Measurements from ENCODE around the gene ASTN1. TPM values are rescaled to one million over a fixed set of nuclear protein-coding genes. Genes with fewer than 3 reads are reported as not detected.

Gene ASTN1
- total RNA-seq, 4 donors from 2014 or later, result 0.18 TPM; not detected in 3

- no peaks in the 10 kb centered on the region for H3K4me1 ChIP-seq
- H3K4me3 ChIP-seq, result no peak overlapping the region
- DNase-seq (ENCODE audit: low spot score in 2 of 2), result no peak
- no peaks in the 10 kb centered on the region for H3K36me3 ChIP-seq
- no peaks in the 10 kb centered on the region for H3K27me3 ChIP-seq
- no peaks in the 10 kb centered on the region for H3K9me3 ChIP-seq
- H3K27ac ChIP-seq, result no peak overlapping the region
- WGBS, result 97% methylated on average over 3 of the region's 3 CpGs
- TF ChIP-seq POLR2AphosphoS5 (IDR thresholded peaks at IDR 0.05), result no peak
These were observed 312.4 kb downstream of the ASTN1 start for GRCh38 chr1:176852124-176852523.

GRCh38 chr1:176850871-176851270 is 313.6 kb downstream of the ASTN1 start:
- 72% methylated on average over 4 of the region's 4 CpGs for WGBS
- TF ChIP-seq EP300 (IDR thresholded peaks at IDR 0.05) (no peak), POLR2A (IDR thresholded peaks at IDR 0.05) (no peak), CTCF (IDR thresholded peaks at IDR 0.05) (no peak), POLR2AphosphoS5 (IDR thresholded peaks at IDR 0.05) (no peak)
- no peak overlapping the region for H3K27ac ChIP-seq
- no peak overlapping the region for H3K4me3 ChIP-seq
- no peaks in the 10 kb centered on the region for H3K9me3 ChIP-seq
- no peaks in the 10 kb centered on the region for H3K36me3 ChIP-seq
- H3K27me3 ChIP-seq, result no peaks in the 10 kb centered on the region
- DNase-seq (ENCODE audit: low spot score in 2 of 2), result no peak
- H3K4me1 ChIP-seq, result no peaks in the 10 kb centered on the region

GRCh38 chr1:176849281-176849680 is 315.2 kb downstream of the ASTN1 start:
- H3K4me1 ChIP-seq, result no peaks in the 10 kb centered on the region
- no peaks in the 10 kb centered on the region for H3K9me3 ChIP-seq
- H3K4me3 ChIP-seq, result no peak overlapping the region
- H3K36me3 ChIP-seq, result no peaks in the 10 kb centered on the region
- H3K27me3 ChIP-seq, result no peaks in the 10 kb centered on the region
- no peak overlapping the region for H3K27ac ChIP-seq
- no peak for TF ChIP-seq POLR2A (IDR thresholded peaks at IDR 0.05)
- no peak for TF ChIP-seq POLR2AphosphoS5 (IDR thresholded peaks at IDR 0.05)
- no peak for TF ChIP-seq CTCF (IDR thresholded peaks at IDR 0.05)
- no peak for TF ChIP-seq EP300 (IDR thresholded peaks at IDR 0.05)
- no peak for DNase-seq (ENCODE audit: low spot score in 2 of 2)
- WGBS, result 84% methylated on average over 3 of the region's 3 CpGs

DNA sequence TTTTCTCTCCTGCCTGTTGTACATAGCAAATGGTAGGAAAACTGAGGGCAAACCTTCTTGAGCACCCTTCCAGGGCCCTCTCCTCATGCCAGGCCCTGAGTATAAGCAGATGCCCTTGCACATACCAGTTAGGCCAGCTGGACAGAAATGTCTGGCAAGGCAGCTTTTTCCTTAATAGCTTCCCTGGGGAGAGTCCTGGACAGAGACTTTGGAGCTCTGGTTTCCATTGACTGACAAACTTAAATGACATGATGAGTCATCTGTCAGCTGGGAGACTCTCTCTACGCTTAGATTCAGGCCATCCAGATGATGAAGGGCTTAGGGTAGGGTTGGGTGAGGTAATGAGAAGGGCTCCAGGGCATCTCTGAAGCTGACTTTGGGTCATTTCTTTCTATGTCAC is 317.5 kb downstream of the ASTN1 start:
- Histone ChIP-seq H3K9me3 (no peaks in the 10 kb centered on the region), H3K4me3 (no peak overlapping the region), H3K27me3 (no peaks in the 10 kb centered on the region), H3K36me3 (no peaks in the 10 kb centered on the region), H3K27ac (no peak overlapping the region), H3K4me1 (peaks cover 8% of the 10 kb centered on the region)
- TF ChIP-seq POLR2AphosphoS5 (IDR thresholded peaks at IDR 0.05) (no peak), CTCF (IDR thresholded peaks at IDR 0.05) (no peak), EP300 (IDR thresholded peaks at IDR 0.05) (no peak), POLR2A (IDR thresholded peaks at IDR 0.05) (no peak)
- DNase-seq (ENCODE audit: low spot score in 2 of 2), result no peak
- WGBS, result 33% methylated on average over 1 of the region's 1 CpG

GRCh38 chr1:176843352-176844297 is 320.9 kb downstream of the ASTN1 start:
- Histone ChIP-seq H3K4me1 (peaks cover 10% of the 10 kb centered on the region), H3K27ac (no peak overlapping the region), H3K27me3 (no peaks in the 10 kb centered on the region), H3K36me3 (no peaks in the 10 kb centered on the region), H3K9me3 (no peaks in the 10 kb centered on the region), H3K4me3 (no peak overlapping the region)
- TF ChIP-seq POLR2A (IDR thresholded peaks at IDR 0.05) (no peak), CTCF (IDR thresholded peaks at IDR 0.05) (peak; percentile 31 to 36)
- WGBS, result 25% methylated on average over 4 of the region's 4 CpGs
- no peak for DNase-seq (ENCODE audit: low spot score in 2 of 2)
